NCI-H460 (cell line): ENCODE results near the gene OPA1. TPM values are rescaled to one million over a fixed set of nuclear protein-coding genes. Genes with fewer than 3 reads are reported as not detected.

Experiments used
- DNase-seq: peaks from one replicate; pipeline ENCODE4 v3.0.0-alpha.2; 2016; ENCODE audit warnings: low read depth; ENCODE audit errors: extremely low read depth
- total RNA-seq: library from RNA; depleted of rRNA; stranded (reverse); fragments of >200 nt; shearing (Covaris generic); gene quantifications from 2 replicates; pipeline ENCODE4 v1.2.3, GENCODE V29; 2014

OPA1 gene
- total RNA-seq, 1 experiment from 2014 or later = 56.0 TPM

DNA sequence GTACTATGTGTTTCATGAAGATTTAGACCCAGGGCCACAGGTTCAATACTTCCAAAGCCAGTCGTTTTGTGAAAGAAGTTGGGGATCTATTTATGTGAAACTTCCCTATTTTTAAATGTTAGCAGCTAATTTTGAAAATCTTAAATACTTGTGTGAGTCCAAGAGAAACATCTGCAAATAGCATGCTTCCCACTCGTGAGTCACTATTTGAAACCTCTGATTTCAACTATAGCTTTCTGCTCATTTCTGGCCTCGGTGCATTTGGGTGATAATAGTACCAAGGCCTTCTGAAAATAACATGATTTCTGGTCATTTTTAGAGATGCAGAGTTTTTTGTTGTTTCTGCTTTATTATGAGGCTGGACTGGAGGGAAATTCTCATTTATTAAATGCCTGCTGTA is 110.0 kb downstream of the OPA1 start:
- DNase-seq = no peak

GRCh38 chr3:193704431-193704830 is 111.4 kb downstream of the OPA1 start:
- DNase-seq = no peak

- DNase-seq = no peak
Observed at GRCh38 chr3:193708270-193708669, 115.3 kb downstream of the OPA1 start.

GRCh38 chr3:193710286-193711165 is 117.5 kb downstream of the OPA1 start:
- DNase-seq = no peak

DNA sequence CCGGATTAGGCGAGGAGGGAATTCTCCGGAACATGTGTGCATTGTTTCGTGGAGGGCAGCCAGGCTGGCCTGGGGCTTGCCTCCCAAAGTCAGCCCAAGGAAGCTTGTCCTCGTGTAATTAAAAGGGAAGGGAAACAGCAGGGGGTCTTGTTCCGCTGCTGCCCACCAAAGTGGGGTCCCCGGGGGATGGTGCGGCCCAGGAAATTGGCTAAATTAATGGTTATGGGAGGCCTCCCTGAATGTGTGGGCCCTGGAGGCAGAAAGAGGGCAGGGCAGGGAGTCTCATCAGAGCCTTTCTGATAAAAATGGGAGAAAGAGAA is 118.1 kb downstream of the OPA1 start:
- no peak for DNase-seq

GRCh38 chr3:193711523-193711963 is 118.5 kb downstream of the OPA1 start:
- no peak for DNase-seq

GRCh38 chr3:193711964-193712598 is 119.1 kb downstream of the OPA1 start:
- DNase-seq = no peak

- no peak for DNase-seq
Observed at GRCh38 chr3:193712938-193713337, 119.9 kb downstream of the OPA1 start.

DNA sequence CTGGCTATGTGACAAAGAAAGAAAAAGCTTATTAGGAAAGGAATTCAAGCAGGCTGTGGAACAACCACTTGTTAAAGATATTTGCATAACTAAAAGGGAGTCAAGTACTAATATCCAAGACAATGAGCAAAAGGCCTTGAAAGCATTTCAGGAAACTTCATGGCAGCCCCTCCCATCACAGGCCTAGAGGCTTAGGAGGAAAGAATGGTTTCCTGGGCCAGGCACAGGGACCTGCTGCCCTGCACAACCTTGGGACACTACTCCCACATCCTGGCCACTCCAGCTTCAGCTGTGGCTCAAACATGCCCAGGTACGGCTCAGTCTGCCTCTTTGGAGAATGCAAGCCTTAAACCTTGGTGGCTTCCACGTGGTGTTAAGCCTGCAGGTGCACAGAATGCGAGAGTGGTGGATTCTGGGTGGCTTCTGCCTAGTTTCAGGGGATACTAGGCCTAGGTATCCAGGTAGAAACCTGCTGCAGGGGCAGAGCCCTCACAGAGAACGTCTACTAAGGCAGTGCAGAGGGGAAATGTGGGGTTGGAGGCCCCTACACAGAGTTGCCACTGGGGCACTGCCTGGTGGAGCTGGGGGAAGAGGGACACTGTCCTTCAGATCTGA is 121.6 kb downstream of the OPA1 start:
- DNase-seq = no peak

DNA sequence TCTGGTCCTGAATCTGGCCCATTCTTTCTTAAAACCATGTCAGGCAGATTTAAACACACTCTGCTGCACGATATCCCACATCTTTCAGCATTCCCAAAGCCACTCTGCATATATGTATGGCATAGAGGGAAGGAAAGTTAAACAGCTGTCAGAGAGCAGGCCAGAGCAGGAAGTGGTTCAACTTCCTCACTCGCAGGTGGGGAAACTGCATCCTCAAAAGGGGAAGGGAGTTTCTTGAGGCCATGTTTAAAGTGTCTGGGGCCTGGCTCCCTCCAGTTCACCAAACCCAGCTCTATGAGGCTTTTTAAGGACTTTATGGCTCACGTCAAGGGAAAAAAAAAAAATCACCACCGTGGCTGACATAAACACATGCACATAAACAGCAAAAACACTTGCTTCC is 123.1 kb downstream of the OPA1 start:
- no peak for DNase-seq

DNA sequence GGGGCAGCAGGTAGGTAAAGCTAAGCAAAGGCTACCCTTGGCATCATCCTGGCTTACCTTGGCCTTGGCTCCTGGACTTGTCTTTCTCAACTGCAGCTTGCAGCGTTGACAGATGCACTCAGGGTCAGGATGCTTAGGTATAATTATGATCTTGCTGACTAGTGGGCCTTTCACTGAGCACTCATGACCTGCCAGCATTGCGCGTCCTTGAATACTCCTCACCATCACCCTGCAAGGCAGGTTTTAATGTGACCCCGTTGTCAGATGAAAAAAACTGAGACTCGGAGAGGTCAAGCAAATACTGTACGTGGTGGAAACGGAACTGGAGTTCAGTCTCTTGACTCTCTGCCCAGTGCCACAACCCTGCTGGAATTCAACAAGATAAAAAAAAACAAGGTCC is 126.7 kb downstream of the OPA1 start:
- DNase-seq = no peak

DNA sequence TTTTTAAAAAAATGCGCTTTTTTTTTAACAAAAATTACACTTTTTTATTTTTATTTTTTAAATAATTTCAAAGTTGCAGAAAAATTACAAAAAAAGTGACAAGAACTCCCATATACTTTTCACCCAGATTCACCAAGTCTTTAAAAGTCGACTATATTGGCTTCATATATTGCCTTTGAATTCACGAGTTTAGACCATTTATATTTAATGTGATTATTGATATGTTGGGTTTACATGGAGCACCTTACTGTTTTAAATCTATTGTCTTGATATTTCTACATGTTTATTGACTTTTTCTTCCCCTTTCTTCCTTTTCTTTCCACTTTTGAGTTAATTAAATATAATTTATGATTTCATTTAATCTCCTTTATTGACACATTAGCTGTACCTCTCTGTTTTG is 127.2 kb downstream of the OPA1 start:
- DNase-seq = no peak

DNA sequence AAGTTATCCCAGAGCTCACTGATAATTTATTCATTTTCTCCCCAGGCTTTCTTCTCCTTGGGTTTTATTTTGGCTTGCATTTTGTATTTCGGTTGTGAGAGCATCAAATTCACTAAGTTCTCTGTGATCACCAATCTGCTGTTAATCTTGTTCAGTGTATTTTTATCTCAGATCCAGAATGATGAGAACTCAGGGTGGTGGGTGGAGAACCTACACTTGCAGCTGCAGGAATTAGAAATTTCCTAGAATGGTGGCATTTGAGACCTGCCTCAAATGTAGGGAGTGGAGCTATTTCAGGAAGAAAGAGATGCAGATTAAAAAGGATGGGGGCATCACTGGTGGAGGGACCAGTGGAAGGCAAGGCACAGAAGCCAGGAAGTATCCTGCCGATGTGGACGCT is 129.6 kb downstream of the OPA1 start:
- DNase-seq = no peak

GRCh38 chr3:193727089-193727488 is 134.1 kb downstream of the OPA1 start:
- no peak for DNase-seq

- DNase-seq = no peak
Observed at GRCh38 chr3:193728429-193729087, 135.6 kb downstream of the OPA1 start.

GRCh38 chr3:193729088-193729465 is 136.1 kb downstream of the OPA1 start:
- DNase-seq = no peak

DNA sequence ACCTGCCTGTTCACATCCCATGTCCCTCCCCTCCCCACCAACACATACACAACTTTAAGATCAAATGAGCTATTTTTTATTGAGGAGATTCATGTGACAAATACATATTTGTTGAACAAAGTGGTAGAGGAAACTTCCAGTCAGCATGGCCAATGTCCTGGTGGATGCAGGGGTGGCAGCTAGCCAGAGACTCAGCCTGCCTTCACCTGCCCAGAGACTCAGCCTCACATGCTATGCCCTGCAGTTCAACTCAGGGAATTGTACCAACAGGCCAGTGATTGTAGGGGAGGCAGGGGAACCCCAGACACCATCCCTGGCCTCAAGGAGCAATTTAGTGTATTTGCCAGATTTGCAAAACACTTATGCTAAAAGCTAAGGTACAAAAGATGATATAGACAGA is 136.6 kb downstream of the OPA1 start:
- no peak for DNase-seq

DNA sequence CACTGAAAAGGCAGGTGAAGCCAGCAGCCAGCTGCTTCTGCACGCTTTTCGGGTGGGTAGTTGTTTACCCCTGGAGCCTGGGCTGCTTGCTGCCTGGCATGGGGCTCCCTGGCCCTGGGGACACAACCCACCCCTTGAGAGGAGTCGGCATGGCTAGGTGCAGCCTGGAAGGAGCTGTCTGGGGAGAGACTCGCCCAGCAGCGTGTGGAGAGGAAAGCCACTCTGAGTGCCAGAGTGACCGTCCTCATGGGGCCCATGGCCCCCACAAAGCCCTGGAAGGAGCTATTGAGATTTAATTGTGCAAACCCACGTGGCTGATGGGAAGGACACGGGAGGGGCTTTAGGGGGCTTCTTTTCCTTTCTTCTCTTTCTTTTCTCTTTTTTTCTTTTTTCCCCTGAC is 137.5 kb downstream of the OPA1 start:
- DNase-seq = no peak

- DNase-seq = no peak
Observed at GRCh38 chr3:193730976-193731375, 138.0 kb downstream of the OPA1 start.

DNA sequence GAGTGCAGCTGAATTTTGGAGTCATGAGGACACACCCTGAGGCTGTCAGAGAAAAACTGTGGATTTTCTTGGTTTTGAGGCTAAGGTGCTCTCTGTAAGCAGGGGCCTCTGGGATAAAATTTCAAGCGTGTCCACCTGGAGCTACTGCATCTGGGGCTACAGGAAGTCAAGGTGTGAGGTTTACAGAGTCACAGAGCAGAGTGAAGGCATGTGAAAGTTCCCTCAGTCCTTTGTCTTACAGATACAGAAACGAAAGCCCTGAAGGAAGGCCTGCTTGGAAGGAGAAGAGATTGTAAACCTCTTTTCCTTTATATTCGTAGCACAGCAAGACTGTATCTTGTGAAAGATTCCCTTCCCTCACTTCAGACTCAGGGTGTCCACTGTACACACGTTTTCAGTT is 138.6 kb downstream of the OPA1 start:
- DNase-seq = no peak

GRCh38 chr3:193732391-193732790 is 139.4 kb downstream of the OPA1 start:
- DNase-seq = no peak
